NB4 (cell line): Measurements from ENCODE around the gene SCAND1.

Source experiments
- CTCF ChIP-seq: IDR thresholded peaks from one replicate; pipeline ENCODE4 v1.5.1; 2012; ENCODE audit warnings: low read depth, low read length
- MAX ChIP-seq: IDR thresholded peaks from 2 replicates; pipeline ENCODE4 v1.6.1; 2011; ENCODE audit warnings: low read depth, low read length
- POLR2A ChIP-seq: IDR thresholded peaks from 2 replicates; pipeline ENCODE4 v1.6.1; 2011; ENCODE audit warnings: mild to moderate bottlenecking; ENCODE audit not compliant: insufficient read length; ENCODE audit errors: extremely low read depth

- no peak for TF ChIP-seq POLR2A
- no peak for TF ChIP-seq CTCF
- TF ChIP-seq MAX, result no peak
Observed at GRCh38 chr20:35984382-35984781, 30.1 kb upstream of the SCAND1 start.
